Stimulated activated naive CD8-positive, alpha-beta T cell treated with anti-CD3 and anti-CD28 coated beads, Interleukin-15, amount 100 ng/mL, for 72 hours (primary cell): ENCODE measurements around the gene CCDC50.

Experiments
- ATAC-seq: fragments of 150-1000 bp; cut with Tn5 transposase; 2 replicates; pipeline ENCODE4 v1.10.0; 2021; ENCODE audit warnings: mild to moderate bottlenecking, moderate library complexity
- DNase-seq, 2 donors: peaks; one replicate each; pipeline ENCODE4 v3.0.0; 2021 to 2022
- H3K27ac Mint-ChIP-seq, 2 donors: one replicate each; pipeline ENCODE4 v1.8.0; 2022; ENCODE audit warnings: mild to moderate bottlenecking in 2 of 2, mixed read lengths in 2 of 2, moderate library complexity in 2 of 2
- H3K27me3 Mint-ChIP-seq: one replicate; pipeline ENCODE4 v1.8.0; 2022; ENCODE audit warnings: mixed read lengths
- H3K4me1 Mint-ChIP-seq: one replicate; pipeline ENCODE4 v1.8.0; 2022; ENCODE audit warnings: mild to moderate bottlenecking, mixed read lengths
- H3K4me3 Mint-ChIP-seq, 2 donors: one replicate each; pipeline ENCODE4 v1.8.0; 2022; ENCODE audit warnings: mild to moderate bottlenecking in 2 of 2, mixed read lengths in 2 of 2, moderate library complexity in 1 of 2
- H3K9me3 Mint-ChIP-seq, 2 donors: one replicate each; pipeline ENCODE4 v1.8.0; 2022; ENCODE audit warnings: mixed read lengths in 2 of 2

Gene CCDC50, protein sequence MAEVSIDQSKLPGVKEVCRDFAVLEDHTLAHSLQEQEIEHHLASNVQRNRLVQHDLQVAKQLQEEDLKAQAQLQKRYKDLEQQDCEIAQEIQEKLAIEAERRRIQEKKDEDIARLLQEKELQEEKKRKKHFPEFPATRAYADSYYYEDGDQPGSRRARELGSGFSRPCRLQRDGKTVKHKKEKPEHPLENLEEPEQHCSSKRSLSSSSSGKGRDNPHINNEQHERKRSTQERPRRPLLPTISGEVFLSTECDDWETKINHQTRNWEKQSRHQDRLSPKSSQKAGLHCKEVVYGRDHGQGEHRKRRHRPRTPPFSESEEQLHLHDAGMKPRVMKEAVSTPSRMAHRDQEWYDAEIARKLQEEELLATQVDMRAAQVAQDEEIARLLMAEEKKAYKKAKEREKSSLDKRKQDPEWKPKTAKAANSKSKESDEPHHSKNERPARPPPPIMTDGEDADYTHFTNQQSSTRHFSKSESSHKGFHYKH

DNA sequence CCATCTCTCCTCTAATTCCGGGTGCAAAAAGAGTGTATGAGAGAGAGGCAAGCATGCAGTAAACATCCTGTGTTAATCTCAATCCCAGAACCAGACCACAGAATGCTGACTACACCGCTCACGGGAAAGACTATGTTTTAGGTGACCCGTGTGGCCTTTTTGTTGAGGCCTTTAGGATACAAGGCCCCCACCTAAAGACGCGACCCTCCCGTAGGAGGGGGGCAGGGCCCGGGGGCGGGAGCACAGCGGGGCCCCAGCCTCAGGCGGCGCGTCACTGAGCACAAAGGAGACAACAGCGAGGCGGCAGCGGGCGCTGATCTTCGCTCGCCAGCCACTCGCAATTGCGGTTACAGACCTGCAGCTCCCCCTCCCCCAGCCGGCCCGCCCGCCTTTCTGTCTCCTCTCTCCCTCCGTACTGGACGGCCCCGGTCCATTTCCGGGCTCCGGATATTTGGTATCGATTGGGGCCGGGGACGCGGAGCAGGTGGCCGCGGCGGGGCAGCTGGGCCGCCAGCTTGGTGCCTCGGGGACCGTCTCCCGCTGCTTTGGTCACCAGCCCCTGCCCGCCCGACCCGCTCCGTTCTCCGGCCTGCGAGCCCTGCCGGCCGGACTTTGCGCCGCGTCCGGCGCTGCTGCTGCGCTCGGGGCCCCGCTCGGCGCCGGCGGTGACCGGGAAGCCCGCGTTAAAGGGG is at the start of gene CCDC50:
Gene CCDC50 (plus strand): TSS at position 433 of the 692 bp plus-strand sequence. CDS start 281 bp downstream, outside the sequence.
- ATAC-seq (peak; percentile 74), DNase-seq (peak; percentile 29 to 34)
- Mint-ChIP-seq H3K9me3 (no peaks in the 10 kb centered on the region), H3K4me3 (peak within 1 kb of the TSS; percentile 66 to 69), H3K4me1 (peaks cover 9% of the 10 kb centered on the region), H3K27me3 (peaks cover 39% of the 10 kb centered on the region), H3K27ac (peak within 1 kb of the TSS in 1 of 2 donors; percentile 27)

DNA sequence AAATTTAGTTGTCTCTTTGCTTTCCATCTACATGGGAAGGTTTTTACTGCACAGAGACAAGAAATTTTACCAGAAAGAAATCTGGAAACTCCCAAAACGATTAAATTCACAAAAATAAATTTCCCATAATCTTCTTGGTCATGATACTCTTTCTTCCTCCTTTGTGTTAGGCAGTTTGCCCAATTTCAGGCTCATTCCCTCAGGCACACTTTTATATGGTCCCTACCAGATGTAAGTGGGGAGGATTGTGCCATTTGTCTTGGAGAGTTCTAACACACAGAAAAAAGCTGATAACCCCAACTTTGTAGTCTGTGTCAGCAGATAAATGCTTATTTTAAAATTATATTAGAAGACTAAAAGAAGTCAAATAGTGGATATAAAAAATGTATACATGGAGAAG is 49.1 kb upstream of the CCDC50 start:
- Mint-ChIP-seq H3K9me3 (no peaks in the 10 kb centered on the region), H3K4me3 (no peak overlapping the region), H3K27ac (no peak overlapping the region), H3K4me1 (no peaks in the 10 kb centered on the region), H3K27me3 (no peaks in the 10 kb centered on the region)
- DNase-seq (no peak), ATAC-seq (no peak)

DNA sequence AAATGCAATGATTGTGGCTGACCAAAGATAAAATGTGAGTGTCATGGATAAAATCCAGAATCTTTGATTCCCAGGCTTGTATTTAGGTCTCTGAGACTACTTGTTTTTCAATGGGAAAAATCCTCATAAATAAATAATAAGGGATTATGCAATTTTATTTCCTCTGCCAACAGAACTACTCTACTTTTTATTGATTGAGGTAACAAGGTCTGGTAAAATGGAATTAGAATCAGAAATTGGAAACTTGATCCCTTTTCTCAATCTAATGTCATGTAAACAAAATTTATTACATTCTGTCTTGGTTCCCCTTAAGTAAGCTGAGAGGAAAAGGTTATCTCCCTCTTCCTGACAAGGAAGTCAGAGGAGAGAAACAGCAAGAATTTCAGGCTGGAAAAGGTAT is 48.3 kb upstream of the CCDC50 start:
- H3K27ac Mint-ChIP-seq, result no peak overlapping the region
- no peak for DNase-seq
- H3K4me1 Mint-ChIP-seq, result no peaks in the 10 kb centered on the region
- no peak for ATAC-seq
- H3K4me3 Mint-ChIP-seq, result no peak overlapping the region
- H3K9me3 Mint-ChIP-seq, result no peaks in the 10 kb centered on the region
- no peaks in the 10 kb centered on the region for H3K27me3 Mint-ChIP-seq

DNA sequence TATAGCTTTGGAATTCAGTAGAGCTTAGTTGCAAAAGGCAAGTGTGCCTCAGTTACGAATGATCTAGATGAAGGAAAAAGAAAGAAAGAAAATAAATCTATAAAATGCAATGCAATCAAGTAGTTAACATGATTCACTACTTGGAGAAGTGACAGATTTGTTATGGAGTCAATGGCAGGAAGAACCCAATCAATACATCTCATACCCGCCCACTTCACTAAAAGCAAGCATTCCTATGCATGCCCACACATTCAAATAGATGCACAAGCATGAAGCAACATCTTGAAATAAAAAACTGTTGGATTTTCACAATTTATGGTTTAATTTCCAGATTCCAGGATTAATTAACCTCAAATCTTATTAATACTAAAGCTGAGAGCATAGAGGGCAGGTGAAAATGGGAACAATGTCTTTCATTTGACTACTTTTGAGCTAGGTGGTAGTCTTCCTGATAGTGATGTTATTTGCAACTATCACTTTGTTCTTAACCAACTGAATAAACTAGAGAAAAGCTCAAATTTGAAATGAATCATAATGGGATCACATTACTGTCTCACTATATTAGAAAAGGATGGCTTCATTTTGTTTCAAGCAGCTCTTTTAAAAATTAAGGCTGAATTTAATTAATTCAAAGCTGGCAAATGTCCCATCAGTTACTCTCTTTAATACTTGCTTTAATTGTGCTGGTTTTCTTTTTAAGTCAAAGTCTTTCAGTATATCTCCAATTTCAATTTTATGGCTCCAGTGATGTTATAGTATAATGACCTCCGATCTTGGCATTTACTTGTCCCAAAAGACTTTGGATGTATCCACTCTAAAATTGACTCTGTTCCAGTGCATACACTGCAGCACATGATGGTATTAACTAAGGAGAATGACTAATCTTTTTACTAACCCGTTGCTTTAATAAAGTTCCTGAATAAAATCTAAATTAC is 46.7 kb upstream of the CCDC50 start:
- Mint-ChIP-seq H3K4me1 (no peaks in the 10 kb centered on the region), H3K27ac (no peak overlapping the region), H3K27me3 (no peaks in the 10 kb centered on the region), H3K4me3 (no peak overlapping the region), H3K9me3 (peaks cover 0 to 5% of the 10 kb centered on the region in 2 donors)
- DNase-seq (no peak), ATAC-seq (no peak)

DNA sequence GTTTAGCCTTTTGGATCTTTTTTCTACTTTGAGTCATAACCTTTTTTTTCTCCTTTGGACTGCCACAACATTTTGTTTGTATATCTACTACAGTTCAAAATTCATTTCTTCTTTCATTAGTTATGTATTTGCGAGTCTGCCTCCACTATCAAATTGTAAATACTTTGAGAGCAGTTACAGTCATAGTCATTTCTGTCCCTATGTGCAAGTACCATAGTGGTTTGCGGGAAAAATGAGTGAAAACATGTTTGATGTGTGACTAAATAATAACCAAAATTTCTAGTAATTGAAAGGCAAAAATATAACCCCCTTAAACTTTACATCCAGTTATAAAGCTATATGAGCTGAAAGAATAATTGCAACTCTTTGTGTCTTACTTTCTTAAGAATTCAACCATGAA is 45.8 kb upstream of the CCDC50 start:
- Mint-ChIP-seq H3K4me1 (no peaks in the 10 kb centered on the region), H3K4me3 (no peak overlapping the region), H3K27ac (no peak overlapping the region), H3K27me3 (no peaks in the 10 kb centered on the region), H3K9me3 (peaks cover 0 to 5% of the 10 kb centered on the region in 2 donors)
- DNase-seq (no peak), ATAC-seq (no peak)

DNA sequence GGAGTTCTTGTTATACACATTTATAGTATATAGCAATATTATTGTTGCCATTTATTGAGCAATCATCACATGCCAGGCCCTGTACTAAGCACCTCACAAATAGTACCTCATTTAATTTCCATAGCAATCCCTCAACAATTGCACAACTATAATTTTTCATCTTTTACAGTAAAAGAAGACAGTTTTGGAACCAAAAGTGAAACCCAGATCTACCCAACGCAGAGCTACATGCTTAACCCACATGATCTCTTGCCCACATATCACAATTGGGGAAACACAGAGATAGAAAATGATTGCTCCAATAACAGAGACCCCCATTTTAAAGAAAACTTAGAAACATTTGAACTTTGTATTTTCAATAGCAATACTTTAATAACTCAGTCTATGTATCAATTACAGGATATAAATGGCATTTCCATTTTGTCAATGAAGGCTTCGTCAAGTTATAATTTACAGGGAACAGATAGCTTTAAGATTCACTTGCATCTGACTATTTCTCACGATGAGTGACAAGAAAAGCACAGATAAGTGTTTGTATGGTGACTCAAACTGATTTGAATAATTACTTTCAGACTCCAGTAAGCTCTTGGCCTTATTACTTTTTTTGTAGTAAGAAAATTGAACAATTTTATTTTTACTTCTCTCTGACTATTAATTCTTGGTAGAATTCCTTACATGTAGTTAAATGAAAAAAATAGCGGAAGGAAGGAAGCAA is 38.7 kb upstream of the CCDC50 start:
- H3K27ac Mint-ChIP-seq, result no peak overlapping the region
- H3K27me3 Mint-ChIP-seq, result no peaks in the 10 kb centered on the region
- no peaks in the 10 kb centered on the region for H3K4me1 Mint-ChIP-seq
- ATAC-seq (no peak), DNase-seq (no peak)
- H3K9me3 Mint-ChIP-seq, result peaks cover 0 to 5% of the 10 kb centered on the region in 2 donors
- H3K4me3 Mint-ChIP-seq, result no peak overlapping the region

DNA sequence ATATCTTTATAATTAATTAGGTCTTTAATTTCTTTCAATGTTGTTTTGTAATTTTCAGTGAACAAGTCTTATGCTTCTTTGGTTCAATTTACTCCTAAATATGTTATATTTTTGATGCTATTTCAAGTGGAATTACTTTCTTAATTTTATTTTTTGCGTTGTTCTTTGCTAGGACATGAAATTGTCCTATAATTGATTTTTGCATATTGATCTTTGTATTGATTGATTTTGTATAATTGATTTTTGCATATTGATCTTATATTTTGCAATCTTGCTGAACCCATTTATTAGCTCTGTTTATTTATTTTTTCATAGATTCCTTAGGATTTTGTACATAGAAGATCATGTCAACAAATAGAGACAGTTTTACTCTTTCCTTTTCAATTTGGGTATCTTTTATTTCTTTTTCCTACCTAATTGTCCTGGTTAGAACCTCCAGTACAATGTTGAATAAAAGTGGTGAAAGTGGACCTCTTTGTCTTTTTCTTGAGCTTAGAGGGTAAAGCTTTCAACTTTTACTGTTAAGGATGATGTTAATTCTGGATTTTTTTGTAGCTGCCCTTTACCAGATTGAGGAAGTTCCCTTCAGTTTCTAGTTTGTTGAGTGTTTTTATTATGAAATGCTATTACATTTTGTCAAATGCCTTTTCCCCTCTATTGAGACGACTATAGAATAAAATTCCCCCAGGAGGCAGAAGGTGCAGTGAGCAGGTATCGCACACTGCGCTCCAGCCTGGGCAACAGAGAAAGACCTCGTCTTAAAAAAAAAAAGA is 36.8 kb upstream of the CCDC50 start:
- no peak overlapping the region for H3K27ac Mint-ChIP-seq
- H3K27me3 Mint-ChIP-seq, result no peaks in the 10 kb centered on the region
- H3K4me1 Mint-ChIP-seq, result no peaks in the 10 kb centered on the region
- ATAC-seq, result no peak
- H3K4me3 Mint-ChIP-seq, result no peak overlapping the region
- no peaks in the 10 kb centered on the region for H3K9me3 Mint-ChIP-seq
- no peak for DNase-seq

DNA sequence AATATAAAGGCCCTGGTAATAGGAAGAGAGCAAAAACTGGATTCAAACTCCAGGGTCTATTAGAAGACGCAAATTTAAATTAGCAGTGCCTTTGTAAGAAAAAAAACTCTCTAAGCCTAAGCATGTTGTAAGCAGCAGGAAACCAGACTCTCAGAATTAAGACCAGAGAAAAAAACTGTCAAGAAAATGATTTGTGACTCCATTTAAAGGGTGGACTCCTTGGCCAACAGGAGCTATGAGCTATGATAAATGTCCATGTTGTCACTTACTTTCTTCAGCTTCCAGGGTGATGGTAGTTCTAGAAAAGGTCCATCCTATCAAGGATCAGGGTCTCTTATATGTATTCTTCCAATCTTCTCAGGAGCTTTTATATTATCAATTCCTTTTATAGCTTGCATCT is 34.9 kb upstream of the CCDC50 start:
- H3K4me1 Mint-ChIP-seq, result no peaks in the 10 kb centered on the region
- no peak overlapping the region for H3K27ac Mint-ChIP-seq
- ATAC-seq, result no peak

DNA sequence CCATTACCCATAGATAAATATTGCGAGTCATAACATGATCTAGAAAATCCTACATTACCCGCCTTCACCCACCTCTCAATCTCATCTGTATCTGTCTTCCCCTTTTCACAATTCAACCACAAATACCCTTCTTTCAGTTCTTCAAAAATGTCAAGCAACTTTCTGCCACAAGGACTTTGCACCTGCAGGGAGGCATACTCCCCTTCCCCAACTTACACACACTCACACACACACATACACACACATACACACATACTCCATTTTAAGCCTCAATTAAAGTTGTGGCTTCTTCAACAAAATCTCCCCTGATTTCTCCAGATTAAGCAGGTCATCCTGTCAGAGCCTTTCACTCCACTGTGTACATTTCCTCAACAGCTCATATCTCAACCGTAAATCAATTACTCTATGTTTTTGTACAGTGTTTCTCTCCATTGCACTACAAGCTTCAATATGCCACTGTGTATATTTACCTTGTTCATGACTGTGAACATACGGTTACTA is 33.1 kb upstream of the CCDC50 start:
- H3K9me3 Mint-ChIP-seq, result no peaks in the 10 kb centered on the region
- no peak overlapping the region for H3K4me3 Mint-ChIP-seq

More for the DNA sequence above, 34.9 kb upstream of the CCDC50 start:
- no peaks in the 10 kb centered on the region for H3K27me3 Mint-ChIP-seq
- no peaks in the 10 kb centered on the region for H3K9me3 Mint-ChIP-seq
- no peak overlapping the region for H3K4me3 Mint-ChIP-seq
- DNase-seq, result no peak

DNA sequence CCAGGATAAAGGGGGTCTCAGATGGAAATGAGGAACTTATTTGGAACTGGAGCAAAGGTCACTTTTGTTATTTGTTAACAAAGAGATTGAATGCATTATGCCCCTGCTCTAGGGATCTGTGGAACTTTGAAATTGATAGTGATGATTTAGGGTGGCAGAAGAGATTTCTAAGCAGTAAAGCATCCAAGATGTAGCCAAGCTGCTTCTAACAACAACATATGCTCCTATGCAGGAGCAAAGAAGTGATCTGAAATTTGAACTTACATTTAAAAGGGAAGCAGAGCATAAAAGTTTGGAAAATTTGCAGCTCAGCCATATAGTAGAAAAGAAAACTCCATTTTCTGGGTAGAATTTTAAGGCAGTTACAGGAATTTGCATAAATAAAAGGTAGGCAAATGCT is 30.3 kb upstream of the CCDC50 start:
- DNase-seq, result no peak
- no peaks in the 10 kb centered on the region for H3K27me3 Mint-ChIP-seq
- no peak overlapping the region for H3K27ac Mint-ChIP-seq
- no peak overlapping the region for H3K4me3 Mint-ChIP-seq
- H3K4me1 Mint-ChIP-seq, result no peaks in the 10 kb centered on the region
- H3K9me3 Mint-ChIP-seq, result no peaks in the 10 kb centered on the region
- ATAC-seq, result no peak

More for the DNA sequence above, 33.1 kb upstream of the CCDC50 start:
- no peaks in the 10 kb centered on the region for H3K4me1 Mint-ChIP-seq
- H3K27me3 Mint-ChIP-seq, result no peaks in the 10 kb centered on the region
- H3K27ac Mint-ChIP-seq, result no peak overlapping the region
- DNase-seq, result no peak
- no peak for ATAC-seq

DNA sequence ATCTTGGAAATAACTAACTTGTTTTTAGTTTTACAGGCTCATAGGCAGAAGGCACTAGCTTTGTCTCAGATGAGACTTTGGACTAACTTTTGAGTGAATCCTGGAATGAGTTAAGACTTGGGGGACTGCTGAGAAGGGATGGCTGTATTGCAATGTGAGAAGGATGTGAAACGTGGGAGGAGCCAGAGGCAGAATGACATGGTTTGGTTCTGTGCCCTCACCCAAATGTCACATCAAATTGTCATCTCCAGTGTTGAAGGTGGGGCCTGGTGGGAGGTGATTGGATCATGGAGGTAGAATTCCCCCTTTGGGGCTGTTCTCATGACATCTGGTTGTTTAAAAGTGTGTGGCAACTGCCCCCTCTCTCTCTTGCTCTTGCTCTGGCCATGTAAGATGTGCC is 28.8 kb upstream of the CCDC50 start:
- ATAC-seq, result no peak

DNA sequence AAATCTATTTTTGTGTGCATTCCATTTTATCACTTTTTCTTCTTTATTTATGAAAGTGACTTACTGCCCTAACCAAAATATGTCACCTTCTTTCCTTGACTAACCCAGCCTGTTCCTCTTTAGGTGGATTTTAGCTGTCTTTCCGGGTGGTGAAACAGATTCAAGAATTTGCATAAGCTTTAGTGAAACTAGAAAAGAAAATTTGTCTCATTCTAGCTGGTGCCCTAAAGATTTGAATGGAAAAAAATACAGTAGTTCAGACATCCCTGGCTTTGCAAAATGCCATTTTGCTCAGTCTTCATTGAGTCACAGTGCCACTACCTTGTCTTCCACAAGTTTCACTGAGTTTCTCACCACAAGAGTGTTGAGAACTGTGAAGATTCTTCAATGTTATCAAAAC is 28.2 kb upstream of the CCDC50 start:
- H3K27me3 Mint-ChIP-seq, result no peaks in the 10 kb centered on the region
- no peak overlapping the region for H3K4me3 Mint-ChIP-seq
- no peaks in the 10 kb centered on the region for H3K9me3 Mint-ChIP-seq
- ATAC-seq, result no peak
- H3K27ac Mint-ChIP-seq, result no peak overlapping the region
- no peak for DNase-seq
- H3K4me1 Mint-ChIP-seq, result no peaks in the 10 kb centered on the region

More for the DNA sequence above, 28.8 kb upstream of the CCDC50 start:
- Mint-ChIP-seq H3K27me3 (no peaks in the 10 kb centered on the region), H3K27ac (no peak overlapping the region), H3K4me1 (no peaks in the 10 kb centered on the region), H3K4me3 (no peak overlapping the region), H3K9me3 (no peaks in the 10 kb centered on the region)
- no peak for DNase-seq

DNA sequence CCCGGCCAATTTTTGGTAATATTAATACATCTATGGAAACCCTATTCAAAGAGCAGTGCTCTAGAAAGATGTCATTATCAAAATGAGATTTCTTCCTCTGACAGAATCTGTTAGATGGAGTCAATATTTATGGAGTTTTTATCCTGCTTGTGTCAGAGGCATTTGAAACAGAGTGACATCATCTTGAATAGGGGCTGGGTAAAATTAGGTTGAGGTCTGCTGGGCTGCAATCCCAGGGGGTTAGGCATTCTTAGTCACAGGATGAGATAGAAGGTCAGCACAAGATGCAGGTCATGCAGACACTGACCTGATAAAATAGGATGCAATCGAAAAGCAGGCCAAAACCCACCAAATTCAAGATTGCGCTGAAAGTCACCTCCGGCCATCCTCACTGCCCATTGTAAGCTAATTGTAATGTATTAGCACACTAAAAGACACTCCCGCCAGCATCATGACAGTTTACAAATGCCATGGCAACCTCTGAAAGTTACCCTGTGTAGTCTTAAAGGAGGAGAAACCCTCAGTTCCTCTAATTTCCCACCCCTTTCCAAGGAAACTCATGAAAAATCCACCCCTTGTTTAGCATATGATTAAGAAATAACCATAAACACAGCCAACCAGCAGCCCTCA is 27.3 kb upstream of the CCDC50 start:
- ATAC-seq (no peak), DNase-seq (no peak)
- H3K4me1 Mint-ChIP-seq, result no peaks in the 10 kb centered on the region
- H3K27ac Mint-ChIP-seq, result no peak overlapping the region
- H3K27me3 Mint-ChIP-seq, result no peaks in the 10 kb centered on the region
- H3K4me3 Mint-ChIP-seq, result no peak overlapping the region
- no peaks in the 10 kb centered on the region for H3K9me3 Mint-ChIP-seq

DNA sequence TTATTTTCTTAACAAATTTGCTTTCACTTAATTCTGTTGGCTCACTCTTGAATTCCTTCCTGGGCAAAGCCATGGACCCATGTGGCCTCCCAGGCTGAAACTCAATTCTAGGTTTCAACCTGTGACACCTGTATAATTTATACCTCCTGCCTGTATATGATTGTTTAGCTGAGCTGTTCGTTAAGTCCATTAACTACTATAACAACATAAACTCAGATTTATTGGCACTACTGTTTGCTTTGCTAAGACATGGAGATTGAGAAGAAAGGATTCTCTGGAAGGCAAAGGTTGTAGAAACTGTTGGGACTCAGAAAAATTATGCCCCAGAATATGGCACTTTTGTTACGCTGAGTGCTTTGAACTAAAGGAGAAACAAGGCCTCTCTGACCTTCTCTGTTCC is 26.7 kb upstream of the CCDC50 start:
- Mint-ChIP-seq H3K27me3 (no peaks in the 10 kb centered on the region), H3K4me3 (no peak overlapping the region), H3K9me3 (no peaks in the 10 kb centered on the region), H3K27ac (no peak overlapping the region), H3K4me1 (no peaks in the 10 kb centered on the region)
- DNase-seq (no peak), ATAC-seq (no peak)
